ENCODE measurements around the gene BTG3.

The BTG3 gene

GRCh38 chr21:17585875-17586450 lies 26.7 kb downstream of the BTG3 start:
- DNase-seq (ENCODE audit: low read depth in 1 of 2, low spot score in 1 of 2) = no peak

GRCh38 chr21:17583898-17584297 lies 28.8 kb downstream of the BTG3 start:
- no peak for DNase-seq (ENCODE audit: low read depth in 1 of 2, low spot score in 1 of 2)

GRCh38 chr21:17580319-17580718 lies 32.4 kb downstream of the BTG3 start:
- DNase-seq (ENCODE audit: low read depth in 1 of 2, low spot score in 1 of 2) = no peak

- no peak for DNase-seq (ENCODE audit: low read depth in 1 of 2, low spot score in 1 of 2)
These were observed 33.8 kb downstream of the BTG3 start for GRCh38 chr21:17578876-17579275.

- DNase-seq (ENCODE audit: low read depth in 1 of 2, low spot score in 1 of 2) = no peak
These were observed 34.5 kb downstream of the BTG3 start for GRCh38 chr21:17578162-17578561.

- DNase-seq (ENCODE audit: low read depth in 1 of 2, low spot score in 1 of 2) = no peak
These were observed 35.0 kb downstream of the BTG3 start for GRCh38 chr21:17577701-17578100.

GRCh38 chr21:17576080-17576835 lies 36.4 kb downstream of the BTG3 start:
- DNase-seq (ENCODE audit: low read depth in 1 of 2, low spot score in 1 of 2) = no peak

- DNase-seq (ENCODE audit: low read depth in 1 of 2, low spot score in 1 of 2) = no peak
These were observed 37.6 kb downstream of the BTG3 start for GRCh38 chr21:17575076-17575475.

GRCh38 chr21:17572431-17572830 lies 40.3 kb downstream of the BTG3 start:
- no peak for DNase-seq (ENCODE audit: low read depth in 1 of 2, low spot score in 1 of 2)

GRCh38 chr21:17570786-17571185 lies 41.9 kb downstream of the BTG3 start:
- no peak for DNase-seq (ENCODE audit: low read depth in 1 of 2, low spot score in 1 of 2)

- DNase-seq (ENCODE audit: low read depth in 1 of 2, low spot score in 1 of 2) = no peak
These were observed 52.2 kb downstream of the BTG3 start for GRCh38 chr21:17560377-17561025.

- no peak for DNase-seq (ENCODE audit: low read depth in 1 of 2, low spot score in 1 of 2)
These were observed 57.8 kb downstream of the BTG3 start for GRCh38 chr21:17554679-17555465.

- no peak for DNase-seq (ENCODE audit: low read depth in 1 of 2, low spot score in 1 of 2)
These were observed 58.6 kb downstream of the BTG3 start for GRCh38 chr21:17554120-17554519.

- DNase-seq (ENCODE audit: low read depth in 1 of 2, low spot score in 1 of 2) = no peak
These were observed 60.3 kb downstream of the BTG3 start for GRCh38 chr21:17552410-17552809.

GRCh38 chr21:17550671-17551308 lies 61.9 kb downstream of the BTG3 start:
- DNase-seq (ENCODE audit: low read depth in 1 of 2, low spot score in 1 of 2) = no peak

- DNase-seq (ENCODE audit: low read depth in 1 of 2, low spot score in 1 of 2) = no peak
These were observed 64.4 kb downstream of the BTG3 start for GRCh38 chr21:17548262-17548661.

GRCh38 chr21:17545007-17545406 lies 67.7 kb downstream of the BTG3 start:
- DNase-seq (ENCODE audit: low read depth in 1 of 2, low spot score in 1 of 2) = no peak
